Measurements from ENCODE around the gene UBA7. TPM values are rescaled to one million over a fixed set of nuclear protein-coding genes. Genes with fewer than 3 reads are reported as not detected.

The UBA7 gene
- total RNA-seq, 2 donors from 2014 or later, result 23.9 to 31.0 TPM

- DNase-seq (no peak), ATAC-seq (no peak)
- intact Hi-C loops (cut with DNase I), result no loop called here
These were observed 44.4 kb downstream of the UBA7 start for GRCh38 chr3:49769286-49769915.

- ATAC-seq (no peak), DNase-seq (no peak)
- intact Hi-C loops (cut with DNase I), result no loop called here
These were observed 49.8 kb downstream of the UBA7 start for GRCh38 chr3:49763981-49764380.

- ATAC-seq (no peak), DNase-seq (no peak)
- intact Hi-C loops (cut with DNase I), result no loop called here
These were observed 52.1 kb downstream of the UBA7 start for GRCh38 chr3:49761661-49762060.

GRCh38 chr3:49759226-49759625 lies 54.5 kb downstream of the UBA7 start:
- no peak for DNase-seq
- intact Hi-C loops (cut with DNase I), result no loop called here
- peak in 1 of 2 donors; percentile 26 for ATAC-seq

GRCh38 chr3:49757197-49757596 lies 56.6 kb downstream of the UBA7 start:
- intact Hi-C loops (cut with DNase I), result no loop called here
- DNase-seq (no peak), ATAC-seq (no peak)

- DNase-seq (no peak), ATAC-seq (no peak)
- intact Hi-C loops (cut with DNase I), result no loop called here
These were observed 57.7 kb downstream of the UBA7 start for GRCh38 chr3:49756036-49756435.

Small RNAs within 50 kb of the gene (microRNA-seq; reads per million reads assigned to microRNA genes)
- gene MIR5193, result 0 to 0.20 reads per million in 2 donors

Other genes with a start within 250 kb of the UBA7 start
- 10 to 100 TPM; 75.3 to 82.6 TPM for gene APEH, start 139.6 kb downstream of the UBA7 start, total RNA-seq
- gene MST1, start 124.5 kb downstream of the UBA7 start, total RNA-seq, result 10 to 100 TPM in 1 of 2 donors, 1 to 10 TPM in 1; 8.8 to 11.5 TPM
- gene RNF123, start 124.4 kb downstream of the UBA7 start, total RNA-seq, result 10 to 100 TPM; 39.2 to 44.8 TPM
- under 1 TPM in 1 of 2 donors, not detected in 1; 0.09 TPM for gene AMIGO3, start 94.3 kb downstream of the UBA7 start, total RNA-seq
- gene GMPPB, start 90.0 kb downstream of the UBA7 start, total RNA-seq, result 10 to 100 TPM; 22.4 to 38.3 TPM
- 10 to 100 TPM; 22.3 to 22.4 TPM for gene IP6K1, start 27.4 kb downstream of the UBA7 start, total RNA-seq
- gene CDHR4, start 14.1 kb downstream of the UBA7 start, total RNA-seq, result under 1 TPM in 1 of 2 donors, not detected in 1; 0.24 TPM
- gene INKA1, start 10.7 kb downstream of the UBA7 start, total RNA-seq, result 1 to 10 TPM; 2.6 to 3.8 TPM
- gene TRAIP, start 42.6 kb upstream of the UBA7 start, total RNA-seq, result 1 to 10 TPM; 1.4 to 1.7 TPM
- gene CAMKV, start 56.0 kb upstream of the UBA7 start, total RNA-seq, result not detected
- 1 to 10 TPM; 1.7 to 1.8 TPM for gene MST1R, start 89.9 kb upstream of the UBA7 start, total RNA-seq
- 1 to 10 TPM; 7.3 to 9.4 TPM for gene MON1A, start 115.9 kb upstream of the UBA7 start, total RNA-seq
- 10 to 100 TPM; 38.2 to 45.4 TPM for gene RBM6, start 126.2 kb upstream of the UBA7 start, total RNA-seq